ENCODE results near the gene PWP2.
"Not testable (repeated sequence)": the region's sequence is repeated elsewhere in the genome, so short reads cannot be mapped to it uniquely, and the experiment has no call there.

The PWP2 gene

DNA sequence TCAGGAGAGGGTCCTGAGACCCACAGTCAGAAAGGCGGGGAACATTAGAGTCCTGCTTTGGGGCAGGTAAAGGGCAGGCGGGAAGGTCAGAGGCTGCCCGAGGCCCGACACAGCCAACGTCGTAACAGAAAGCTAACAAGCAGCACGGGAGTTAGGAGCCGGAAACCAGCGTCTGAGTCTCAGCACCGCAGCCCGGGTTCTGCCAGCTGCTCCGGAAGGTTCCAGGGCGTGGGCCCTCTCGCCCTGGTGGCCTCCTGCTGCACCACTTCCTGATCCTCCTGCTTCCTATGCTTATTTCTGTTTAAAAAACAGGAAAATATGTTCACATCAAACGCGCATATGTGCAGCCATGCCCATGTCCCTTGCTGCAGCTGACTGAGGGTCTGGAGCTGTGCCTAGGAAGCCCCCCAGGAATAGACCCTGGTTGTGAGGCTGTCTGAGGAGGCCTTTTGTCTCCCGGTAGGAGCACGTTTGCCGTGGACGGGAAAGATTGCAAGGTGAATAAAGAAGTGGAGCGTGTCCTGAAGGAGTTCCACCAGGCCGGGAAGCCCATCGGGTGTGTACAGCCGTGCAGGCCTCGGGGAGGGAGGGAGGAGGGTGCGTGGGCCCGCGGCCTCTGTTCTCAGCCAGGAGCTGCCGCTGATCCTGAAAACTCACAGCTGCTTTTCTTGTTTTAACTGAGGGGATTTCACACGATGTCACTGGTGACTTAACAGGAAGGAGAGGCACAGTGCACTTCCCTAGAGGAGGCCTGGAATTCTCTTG is 32.8 kb downstream of the PWP2 start:
- DNase-seq, result peak in 1 of 2 donors; percentile 9

DNA sequence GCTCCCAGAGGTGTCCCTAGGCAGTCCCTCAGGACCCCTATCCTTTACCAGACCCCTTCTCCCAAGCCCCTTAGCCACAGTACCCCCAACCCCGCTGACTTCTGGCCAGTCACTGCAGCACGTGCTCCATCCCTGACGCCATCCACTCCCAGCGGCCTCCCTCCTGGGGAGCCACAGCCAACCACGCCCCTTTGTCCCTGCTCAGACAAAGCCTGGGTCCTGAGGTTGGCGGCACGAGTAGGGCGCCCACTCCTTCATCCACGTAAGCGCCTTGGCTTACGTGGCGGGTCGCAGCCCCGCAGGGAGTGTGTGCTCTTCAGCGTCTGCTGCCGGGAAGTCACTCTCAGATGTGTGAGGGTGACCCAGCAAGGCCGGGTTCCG is 33.3 kb downstream of the PWP2 start:
- not testable (repeated sequence) for DNase-seq

DNA sequence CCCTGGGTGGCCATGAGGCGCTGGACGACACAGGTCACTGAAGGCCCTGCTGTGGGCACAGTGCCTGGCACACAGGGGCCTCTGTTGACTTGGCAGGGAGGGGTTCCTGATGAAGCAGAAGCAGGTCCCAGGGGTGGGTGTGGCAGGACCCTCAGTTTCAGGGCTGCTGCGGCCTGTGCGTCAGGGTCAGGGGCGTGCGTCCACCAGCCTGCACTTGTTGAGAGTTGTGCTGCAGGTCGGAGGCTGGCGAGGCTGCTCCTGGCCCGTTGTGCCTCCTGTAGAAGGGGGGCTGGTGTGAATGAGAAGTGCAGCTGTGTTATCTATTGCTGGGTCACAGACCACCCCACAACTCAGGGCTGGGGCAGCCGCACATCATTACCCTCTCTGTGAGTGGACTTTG is 35.3 kb downstream of the PWP2 start:
- DNase-seq, result not testable (repeated sequence)

DNA sequence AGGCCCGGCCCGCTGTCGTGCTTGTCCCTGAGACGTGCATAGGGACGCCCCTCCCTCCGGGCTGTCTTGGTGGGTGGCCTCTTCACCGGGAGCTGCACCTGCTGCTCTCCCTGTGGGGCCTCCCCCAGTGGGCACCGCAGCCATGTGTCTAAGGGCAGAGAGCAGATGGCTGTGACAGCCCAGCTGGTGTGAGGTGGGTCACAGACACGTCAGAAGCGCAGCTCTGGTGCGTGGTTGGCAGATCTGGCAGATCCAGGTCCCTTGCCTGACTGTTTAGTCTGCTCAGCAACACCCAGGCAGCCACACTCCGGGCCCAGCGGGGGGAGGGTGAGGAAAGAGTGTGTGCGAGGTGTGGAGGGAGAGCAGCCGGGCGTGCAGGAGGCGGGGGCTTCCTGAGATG is 36.2 kb downstream of the PWP2 start:
- DNase-seq, result not testable (repeated sequence)

DNA sequence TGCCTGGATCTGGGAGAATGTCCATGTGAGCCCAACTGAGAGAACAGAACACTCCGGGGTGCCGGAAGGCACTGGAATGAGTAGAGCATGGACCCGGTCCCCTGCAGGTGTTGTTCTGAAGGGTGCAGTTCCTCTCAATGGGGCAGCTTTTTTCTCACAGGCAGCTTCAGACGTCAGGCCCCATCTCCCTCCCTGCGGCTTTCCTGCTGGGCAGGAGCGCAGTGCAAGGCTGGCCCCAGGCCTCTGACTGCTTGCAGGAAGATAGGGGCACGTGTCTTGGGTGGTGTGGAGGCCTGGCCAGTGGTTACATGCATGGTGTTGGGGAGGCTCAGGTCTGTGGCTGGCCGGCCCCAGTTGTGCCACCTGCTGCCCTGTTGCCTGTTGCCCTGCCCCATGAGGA is 36.8 kb downstream of the PWP2 start:
- DNase-seq, result not testable (repeated sequence)

DNA sequence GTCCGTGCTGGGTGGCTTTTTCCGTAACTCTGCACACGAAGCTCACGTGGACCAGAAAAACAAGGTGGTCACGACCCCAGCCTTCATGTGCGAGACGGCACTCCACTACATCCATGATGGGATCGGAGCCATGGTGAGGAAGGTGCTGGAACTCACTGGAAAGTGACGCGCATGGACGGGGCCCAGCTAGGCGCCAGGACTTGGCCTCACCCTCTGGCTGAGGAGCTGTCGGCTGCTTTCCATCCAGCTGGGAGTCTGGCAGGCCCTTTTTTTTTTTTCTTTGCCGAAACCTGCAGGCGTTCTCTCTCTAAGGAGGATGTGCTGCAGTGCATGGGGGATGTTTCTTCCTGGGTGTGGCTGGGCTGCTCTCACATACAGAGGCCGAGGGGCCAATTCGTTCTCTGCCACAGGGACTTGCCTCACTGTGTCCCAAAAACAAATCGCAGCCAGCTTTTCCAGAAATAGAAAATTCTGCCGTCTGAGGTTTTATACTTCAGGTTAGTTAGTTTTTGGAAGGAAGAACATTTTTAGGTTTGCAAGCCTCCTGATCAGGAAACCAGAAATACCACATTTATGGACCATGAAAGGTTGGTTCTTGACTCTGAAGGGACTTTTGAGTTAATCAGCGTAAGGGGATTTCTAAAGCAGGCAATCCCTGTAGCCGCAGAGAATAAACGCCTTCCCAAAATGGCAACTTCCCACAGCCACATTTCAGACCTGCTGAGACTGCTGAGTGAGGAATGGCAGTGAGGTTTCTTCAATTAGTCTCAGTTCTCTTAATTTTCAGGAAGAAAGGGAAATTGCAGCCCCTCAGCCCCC is 37.8 kb downstream of the PWP2 start:
- DNase-seq, result not testable (repeated sequence)

DNA sequence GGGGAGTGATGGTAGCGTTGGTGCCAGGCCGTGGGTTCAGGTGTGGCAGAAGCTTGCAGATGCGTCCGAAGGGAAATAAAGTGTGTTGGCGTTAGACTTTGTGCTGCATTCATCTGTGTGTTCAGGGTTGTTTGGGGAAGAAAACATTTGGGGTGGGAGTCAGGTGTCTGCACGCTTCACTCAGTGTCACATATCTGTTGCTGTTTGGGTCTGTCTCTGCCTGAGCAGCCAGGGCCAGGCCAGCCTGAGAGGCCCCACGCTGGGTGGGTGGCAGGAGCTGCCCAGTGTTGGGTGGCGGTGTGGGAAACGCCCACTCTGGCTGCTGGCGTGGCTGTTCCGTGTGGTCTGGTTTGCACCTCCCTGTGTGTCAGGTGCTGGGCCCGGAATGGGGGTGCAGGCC is 38.4 kb downstream of the PWP2 start:
- DNase-seq, result not testable (repeated sequence)

DNA sequence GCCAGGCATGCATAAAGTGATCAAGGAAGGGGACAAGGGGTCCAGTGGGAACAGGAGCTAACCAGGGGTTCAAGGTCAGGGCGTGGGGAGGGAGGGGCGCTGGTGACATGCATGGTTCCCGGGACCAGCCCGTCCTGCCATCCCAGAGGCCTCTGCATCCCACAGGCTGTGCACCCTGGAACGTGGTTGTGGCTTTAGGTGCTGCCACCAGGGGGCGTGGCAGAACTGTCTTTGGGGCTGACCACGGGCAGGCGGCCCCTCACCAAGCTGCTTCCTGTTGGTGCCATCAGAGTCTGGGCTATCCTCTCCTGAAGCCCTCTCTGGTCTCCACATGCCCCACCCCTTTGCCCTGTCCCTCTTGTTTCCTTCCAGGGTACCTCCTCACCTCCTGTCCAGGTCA is 39.9 kb downstream of the PWP2 start:
- not testable (repeated sequence) for DNase-seq

DNA sequence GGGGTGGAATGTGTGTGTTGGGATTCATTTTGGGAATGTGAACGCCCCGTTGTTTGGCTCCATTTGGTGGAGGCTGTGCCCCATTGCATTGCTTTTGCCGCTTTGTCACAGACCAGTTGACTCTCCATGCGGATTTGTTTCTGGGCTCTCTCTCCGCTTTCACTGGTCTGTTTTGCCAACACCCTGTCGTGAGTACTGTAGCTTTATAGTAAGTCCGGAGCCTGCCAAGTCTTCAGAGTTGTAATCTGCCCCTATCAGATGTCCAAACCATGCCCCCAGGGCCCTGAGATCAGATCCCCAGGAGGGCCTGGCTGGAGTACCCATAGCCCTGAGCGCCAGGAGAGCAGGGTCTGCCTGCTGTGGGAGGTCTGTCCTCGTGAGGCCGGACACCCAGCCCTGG is 43.1 kb downstream of the PWP2 start:
- not testable (repeated sequence) for DNase-seq

DNA sequence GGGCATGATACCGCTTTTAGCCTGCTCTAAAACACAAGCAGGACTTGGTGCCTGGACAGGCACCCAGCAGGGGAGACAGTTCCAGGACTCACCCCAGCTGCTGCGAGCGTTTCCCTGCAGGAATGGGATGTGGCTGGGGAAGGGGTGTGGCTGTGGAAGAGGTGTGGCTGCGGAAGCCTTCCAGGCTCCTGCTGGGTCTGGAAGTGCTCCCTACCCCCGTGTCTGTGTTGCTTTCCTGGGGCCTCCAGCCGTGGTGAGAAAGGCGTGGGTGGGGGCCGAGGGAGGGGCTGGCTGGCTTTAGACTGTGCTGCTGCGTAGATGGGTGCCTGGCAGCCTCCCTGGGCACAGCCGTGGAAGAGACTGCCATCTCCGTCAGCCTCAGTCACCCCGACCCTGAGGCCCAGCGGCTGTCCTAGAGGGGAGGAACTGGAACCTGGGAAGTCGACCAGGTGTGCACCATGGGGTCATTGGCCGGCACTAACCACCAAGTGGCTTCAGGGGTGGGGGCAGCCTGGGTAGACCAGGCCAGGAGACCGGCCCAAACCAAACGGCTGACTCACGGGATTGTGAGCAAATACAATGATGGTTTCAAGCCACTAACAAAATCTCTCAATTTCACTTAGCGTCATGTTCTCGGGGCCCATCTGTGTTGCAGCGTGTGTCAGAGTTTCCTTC is 46.2 kb downstream of the PWP2 start:
- DNase-seq, result not testable (repeated sequence)

DNA sequence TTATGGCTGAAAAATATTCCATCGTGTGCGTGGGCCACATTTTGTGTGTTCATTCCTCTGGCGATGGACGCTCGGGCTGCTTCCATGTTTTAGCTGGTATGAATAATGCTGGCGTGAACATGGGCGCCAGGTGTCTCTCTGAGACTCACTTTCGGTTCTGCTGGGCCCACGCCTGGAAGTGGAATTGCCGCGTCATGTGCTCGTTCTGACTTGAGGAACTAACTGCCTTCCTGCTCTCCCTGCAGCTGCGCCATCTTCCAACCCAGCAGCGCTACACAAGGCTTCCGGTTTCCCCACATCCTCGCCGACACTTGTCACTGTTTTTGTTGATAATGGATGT is 46.7 kb downstream of the PWP2 start:
- peak; percentile 65 to 67 for DNase-seq

DNA sequence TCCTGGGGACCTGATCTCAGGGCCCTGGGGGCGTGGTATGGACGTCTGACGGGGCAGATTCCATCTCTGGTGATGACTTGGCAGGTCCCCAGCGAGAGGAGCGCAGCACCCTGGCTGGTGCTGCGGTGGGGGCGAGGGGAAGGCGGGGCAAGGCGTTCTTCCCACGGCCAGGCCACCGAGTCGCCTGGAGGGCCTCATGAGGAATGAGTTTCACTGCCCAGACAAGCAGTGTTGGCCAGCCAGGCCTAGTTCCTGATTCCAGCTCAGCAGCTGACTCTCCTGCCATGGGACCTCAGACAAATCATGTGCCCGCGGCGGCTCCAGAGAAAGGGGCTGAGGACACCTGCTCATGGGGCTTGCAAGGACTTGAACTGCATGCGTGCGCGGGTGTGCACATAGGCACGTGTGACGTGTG is 47.6 kb downstream of the PWP2 start:
- DNase-seq, result not testable (repeated sequence)

DNA sequence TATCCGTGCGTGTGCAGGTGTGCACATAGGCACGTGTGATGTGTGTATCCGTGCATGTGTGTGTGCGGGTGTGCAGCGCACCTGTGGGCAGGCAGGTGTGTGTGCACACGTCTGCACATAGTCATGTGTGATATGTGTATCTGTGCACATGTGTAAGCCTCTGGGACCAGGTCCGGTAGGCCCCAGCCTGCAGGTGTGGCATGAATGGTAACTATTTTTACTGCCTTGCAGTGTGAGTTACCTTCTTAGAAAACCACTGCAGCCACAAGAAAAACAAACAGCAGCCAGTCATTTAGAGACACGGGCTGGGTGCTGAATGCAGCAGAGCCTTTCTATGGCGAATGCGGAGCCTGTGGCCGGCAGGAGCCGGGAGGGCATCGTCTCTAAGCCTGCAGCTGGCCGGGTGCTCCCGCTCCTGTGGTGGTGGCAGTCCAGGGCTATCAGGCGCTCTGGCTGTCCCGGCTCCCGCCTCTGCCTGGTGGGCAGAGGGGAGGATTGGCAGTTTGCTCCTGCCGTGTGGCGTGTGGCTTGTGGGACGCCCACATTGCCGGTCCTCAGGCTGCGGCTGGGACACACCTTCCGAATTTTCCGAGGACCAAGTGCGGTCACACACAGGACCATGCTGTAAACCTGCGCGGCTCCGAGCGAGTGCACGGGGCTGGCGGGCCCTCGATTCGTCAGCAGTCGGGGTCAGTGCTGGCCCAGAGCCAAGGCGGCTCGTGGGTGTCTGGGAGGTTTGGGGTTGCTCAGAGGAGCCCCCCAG is 48.2 kb downstream of the PWP2 start:
- DNase-seq, result not testable (repeated sequence)

DNA sequence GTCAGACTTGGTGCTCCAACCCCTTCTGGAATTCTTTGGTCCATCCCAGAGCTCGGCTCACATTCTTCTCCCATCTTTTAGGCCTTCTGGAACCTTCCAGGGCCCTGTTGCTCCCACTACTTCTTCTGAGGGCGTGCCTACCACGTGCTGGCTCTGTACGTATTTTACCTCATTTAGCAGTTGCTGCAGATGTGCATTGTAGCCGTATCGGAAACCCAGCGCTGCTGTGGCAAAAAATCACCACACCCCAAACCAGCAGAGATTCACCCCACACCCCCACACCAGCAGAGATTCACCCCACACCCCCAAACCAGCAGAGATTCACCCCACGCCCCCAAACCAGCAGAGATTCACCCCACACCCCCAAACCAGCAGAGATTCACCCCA is 48.8 kb downstream of the PWP2 start:
- DNase-seq, result not testable (repeated sequence)

DNA sequence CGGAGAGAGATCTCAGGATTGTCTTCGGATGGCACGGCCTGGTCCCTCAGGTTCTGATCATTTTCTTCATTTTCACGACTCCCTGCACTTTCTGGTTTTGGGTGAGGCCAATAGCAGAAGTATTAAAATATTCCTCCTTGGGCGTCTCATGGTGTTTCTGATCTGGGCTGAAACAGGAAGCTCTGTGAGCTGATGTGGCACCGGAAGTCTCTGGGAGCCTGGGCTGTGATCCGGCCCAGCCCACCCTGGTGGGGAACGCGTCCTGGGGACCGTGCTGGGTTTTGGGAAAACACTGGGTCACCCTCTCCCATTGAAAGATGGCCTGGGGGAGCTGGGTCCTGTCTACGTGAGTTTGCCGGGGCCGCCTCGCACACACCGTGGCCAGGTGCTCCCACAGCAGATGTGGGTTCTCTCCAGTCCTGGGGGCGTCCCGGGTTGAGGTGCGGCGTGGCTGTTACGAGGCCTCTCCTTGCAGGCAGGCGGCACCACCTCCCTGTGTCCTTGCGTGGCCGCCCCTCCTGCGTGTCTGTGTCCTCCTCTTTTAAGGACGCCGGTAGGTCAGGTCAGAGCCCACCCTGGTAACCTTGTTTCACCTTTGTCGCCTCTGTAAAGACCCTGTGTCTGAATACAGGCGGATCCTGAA is 50.4 kb downstream of the PWP2 start:
- not testable (repeated sequence) for DNase-seq

DNA sequence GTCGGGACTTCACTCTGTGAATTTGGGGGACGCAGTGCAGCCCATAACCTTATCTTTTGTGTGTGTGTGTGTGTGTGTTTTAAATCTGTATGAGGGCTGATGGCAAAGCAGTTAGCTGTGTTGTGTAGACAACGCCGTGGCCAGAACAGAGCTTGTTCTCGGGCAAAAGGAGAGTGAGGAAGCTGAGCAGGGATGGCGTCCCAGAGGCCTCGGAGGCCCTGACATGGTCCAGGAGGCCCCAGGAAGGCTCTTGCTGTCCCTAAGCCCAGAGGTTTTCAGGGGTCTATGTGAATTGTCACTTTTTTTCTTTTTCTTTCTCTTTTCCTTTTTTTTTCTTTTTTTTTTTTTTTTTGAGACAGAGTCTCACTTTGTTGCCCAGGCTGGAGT is 50.9 kb downstream of the PWP2 start:
- DNase-seq, result not testable (repeated sequence)

DNA sequence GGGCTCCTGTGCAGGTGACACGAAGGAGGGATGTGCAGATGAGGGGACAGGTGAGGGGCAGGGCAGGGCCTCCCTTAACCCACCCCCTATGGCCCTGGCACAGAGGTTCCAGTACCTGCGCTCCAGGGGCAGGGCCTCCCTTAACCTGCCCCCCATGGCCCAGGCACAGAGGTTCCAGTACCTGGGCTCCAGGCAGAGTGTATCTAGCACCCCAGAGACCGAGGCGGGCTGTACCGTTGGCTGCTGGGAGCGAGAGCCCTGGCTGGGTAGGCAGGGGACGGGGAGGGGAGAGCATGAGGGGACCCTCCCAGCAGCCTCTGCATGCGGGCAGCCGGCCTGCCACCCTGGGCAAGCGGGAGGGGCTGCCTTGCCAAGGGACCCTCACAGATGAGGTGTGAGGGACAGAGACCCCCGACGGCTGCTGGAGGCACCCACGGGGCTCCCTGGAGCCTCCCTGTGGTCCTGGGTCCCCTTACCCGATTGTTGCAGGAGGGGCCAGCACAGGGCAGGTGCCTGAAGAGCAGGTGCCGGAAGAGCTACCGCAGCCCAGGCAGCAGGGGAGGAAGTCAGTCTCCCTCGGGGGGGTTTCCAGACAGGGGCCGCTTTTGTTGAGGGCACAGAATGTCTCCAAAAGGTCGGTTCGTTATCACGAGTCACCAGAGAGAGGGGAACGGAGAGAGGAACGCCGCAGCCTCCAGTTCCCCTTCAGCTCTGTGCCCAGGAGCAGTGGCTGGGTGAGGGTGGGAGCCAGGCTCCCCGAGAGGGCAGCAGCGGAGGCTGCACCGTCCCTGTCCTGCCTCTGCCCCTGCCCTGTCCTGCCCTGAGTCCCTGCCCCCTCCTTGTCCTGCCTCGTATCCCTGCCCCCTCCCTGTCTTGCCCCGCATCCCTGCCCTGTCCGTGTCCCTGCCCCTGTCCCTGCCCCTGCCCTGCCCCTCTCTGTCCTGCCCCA is 52.4 kb downstream of the PWP2 start:
- peak; percentile 2 to 17 for DNase-seq

DNA sequence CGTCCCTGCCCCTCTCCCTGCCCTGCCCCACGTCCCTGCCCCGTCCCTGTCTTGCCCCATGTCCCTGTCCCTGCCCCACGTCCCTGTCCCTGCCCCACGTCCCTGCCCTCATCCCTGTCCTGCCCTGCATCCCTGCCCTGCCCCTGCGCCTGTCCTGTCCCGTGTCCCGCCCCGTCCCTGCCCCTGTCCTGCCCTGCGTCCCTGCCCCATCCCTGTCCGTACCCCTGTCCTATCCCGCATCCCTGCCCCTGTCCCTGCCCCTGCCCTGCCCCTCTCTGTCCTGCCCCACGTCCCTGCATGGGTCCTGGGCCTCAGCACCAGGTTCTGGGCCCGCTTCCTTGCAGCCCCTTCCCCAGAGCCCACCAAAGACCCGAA is 53.1 kb downstream of the PWP2 start:
- DNase-seq, result not testable (repeated sequence)

DNA sequence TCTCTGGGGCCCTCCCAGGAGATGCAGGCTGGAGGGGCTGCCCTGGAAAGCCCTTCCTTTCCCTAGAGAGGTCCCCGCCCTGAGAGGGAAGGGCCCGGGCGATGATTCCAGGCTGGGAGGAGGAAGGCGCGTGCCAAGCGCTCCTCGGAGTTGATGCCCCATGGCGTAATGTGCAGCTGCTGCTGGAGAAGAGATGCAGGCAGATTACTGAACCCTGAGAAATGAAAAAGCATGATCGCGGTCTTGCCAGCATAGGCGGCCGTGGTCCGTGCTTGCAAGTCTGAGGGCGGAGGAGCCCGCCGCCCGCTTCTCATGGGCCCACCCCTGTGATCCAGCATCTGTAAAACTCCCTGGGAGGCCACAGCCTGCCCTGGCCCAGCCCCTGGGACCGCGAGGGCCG is 53.6 kb downstream of the PWP2 start:
- not testable (repeated sequence) for DNase-seq

DNA sequence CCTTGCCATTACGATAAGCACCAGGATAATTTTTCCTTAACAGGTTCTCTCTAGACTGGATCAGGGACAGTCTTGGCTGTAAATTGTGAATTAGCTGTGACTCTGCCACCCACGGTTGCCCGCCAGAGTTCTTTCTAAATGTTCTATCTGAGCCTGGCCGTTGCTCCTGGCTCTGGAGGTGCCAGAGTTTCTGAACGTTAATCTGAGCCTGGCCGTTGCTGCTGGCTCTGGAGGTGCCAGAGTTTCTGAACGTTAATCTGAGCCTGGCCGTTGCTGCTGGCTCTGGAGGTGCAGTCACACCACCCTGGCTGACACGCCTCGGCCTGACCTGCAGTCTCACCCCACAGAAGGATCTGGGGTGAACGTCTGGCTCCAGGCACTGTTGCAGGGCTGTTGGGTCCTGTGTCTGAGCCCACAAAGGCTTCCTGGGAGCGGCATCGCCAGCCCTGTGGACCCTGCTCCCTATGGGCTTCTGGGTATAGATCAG is 56.0 kb downstream of the PWP2 start:
- not testable (repeated sequence) for DNase-seq

DNA sequence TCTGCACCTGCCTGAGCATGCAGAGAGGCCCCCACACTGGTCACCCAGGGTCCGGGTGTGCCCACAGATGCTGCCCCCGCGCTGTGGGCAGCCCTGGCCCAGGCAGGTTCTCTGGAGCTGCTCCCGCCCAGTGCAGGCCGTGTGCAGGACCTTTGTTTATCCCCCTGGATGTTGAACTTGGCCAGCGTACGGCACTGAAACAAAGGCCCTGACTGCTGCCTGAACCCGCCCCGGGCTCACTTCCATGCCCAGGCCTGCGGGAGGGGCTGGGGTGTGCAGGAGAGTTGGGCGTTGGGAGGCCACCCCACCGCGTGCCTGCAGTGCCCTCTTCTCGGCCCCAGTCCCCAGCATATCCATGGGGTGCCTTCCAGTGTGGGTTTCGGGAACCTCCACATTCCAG is 58.7 kb downstream of the PWP2 start:
- DNase-seq, result not testable (repeated sequence)
